GM06990 (cell line): ENCODE measurements around the gene IRF7.

Experiments
- DNase-seq: peaks from one replicate; pipeline ENCODE4 v3.0.0-alpha.2; 2011; ENCODE audit not compliant: insufficient read length; ENCODE audit errors: extremely low read depth
- H3K27me3 ChIP-seq: replicated peaks from 2 replicates; pipeline ENCODE4 v1.6.0; 2011; ENCODE audit warnings: low read length; ENCODE audit not compliant: control insufficient read depth, insufficient read depth
- H3K36me3 ChIP-seq: 2 replicates; pipeline ENCODE4 v1.5.1; 2011; ENCODE audit warnings: low read length; ENCODE audit not compliant: control insufficient read depth, insufficient read depth
- H3K4me3 ChIP-seq: replicated peaks from 2 replicates; pipeline ENCODE4 v1.5.1; 2011; ENCODE audit warnings: low read depth, mild to moderate bottlenecking, control low read depth, low read length
- TF ChIP-seq, protein P1 (sequence below): IDR thresholded peaks from 2 replicates; pipeline ENCODE4 v1.5.1; 2011; ENCODE audit warnings: low read length, control low read depth, mild to moderate bottlenecking, inconsistent platforms; ENCODE audit not compliant: insufficient read depth, poor library complexity, severe bottlenecking

IRF7 gene

DNA sequence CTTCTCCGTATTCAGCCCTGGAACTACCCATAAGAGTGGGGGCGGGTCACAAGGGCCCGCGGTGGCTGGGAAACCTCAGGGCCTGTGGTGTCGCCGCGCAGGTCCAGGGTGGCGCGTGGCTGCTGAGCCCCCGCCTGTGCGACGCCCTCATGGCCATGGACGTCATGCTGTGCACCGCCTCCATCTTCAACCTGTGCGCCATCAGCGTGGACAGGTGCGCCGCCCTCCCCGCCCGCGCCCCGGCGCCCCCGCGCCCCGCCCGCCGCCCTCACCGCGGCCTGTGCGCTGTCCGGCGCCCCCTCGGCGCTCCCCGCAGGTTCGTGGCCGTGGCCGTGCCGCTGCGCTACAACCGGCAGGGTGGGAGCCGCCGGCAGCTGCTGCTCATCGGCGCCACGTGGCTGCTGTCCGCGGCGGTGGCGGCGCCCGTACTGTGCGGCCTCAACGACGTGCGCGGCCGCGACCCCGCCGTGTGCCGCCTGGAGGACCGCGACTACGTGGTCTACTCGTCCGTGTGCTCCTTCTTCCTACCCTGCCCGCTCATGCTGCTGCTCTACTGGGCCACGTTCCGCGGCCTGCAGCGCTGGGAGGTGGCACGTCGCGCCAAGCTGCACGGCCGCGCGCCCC lies 23.7 kb upstream of the IRF7 start:
- no peak for DNase-seq
- TF ChIP-seq, protein P1, sequence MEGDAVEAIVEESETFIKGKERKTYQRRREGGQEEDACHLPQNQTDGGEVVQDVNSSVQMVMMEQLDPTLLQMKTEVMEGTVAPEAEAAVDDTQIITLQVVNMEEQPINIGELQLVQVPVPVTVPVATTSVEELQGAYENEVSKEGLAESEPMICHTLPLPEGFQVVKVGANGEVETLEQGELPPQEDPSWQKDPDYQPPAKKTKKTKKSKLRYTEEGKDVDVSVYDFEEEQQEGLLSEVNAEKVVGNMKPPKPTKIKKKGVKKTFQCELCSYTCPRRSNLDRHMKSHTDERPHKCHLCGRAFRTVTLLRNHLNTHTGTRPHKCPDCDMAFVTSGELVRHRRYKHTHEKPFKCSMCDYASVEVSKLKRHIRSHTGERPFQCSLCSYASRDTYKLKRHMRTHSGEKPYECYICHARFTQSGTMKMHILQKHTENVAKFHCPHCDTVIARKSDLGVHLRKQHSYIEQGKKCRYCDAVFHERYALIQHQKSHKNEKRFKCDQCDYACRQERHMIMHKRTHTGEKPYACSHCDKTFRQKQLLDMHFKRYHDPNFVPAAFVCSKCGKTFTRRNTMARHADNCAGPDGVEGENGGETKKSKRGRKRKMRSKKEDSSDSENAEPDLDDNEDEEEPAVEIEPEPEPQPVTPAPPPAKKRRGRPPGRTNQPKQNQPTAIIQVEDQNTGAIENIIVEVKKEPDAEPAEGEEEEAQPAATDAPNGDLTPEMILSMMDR: no peak
- H3K36me3 ChIP-seq: peaks cover 2% of the 10 kb centered on the region
- H3K4me3 ChIP-seq: no peak overlapping the region
- no peaks in the 10 kb centered on the region; the same call in none of the 2 replicates for H3K27me3 ChIP-seq

DNA sequence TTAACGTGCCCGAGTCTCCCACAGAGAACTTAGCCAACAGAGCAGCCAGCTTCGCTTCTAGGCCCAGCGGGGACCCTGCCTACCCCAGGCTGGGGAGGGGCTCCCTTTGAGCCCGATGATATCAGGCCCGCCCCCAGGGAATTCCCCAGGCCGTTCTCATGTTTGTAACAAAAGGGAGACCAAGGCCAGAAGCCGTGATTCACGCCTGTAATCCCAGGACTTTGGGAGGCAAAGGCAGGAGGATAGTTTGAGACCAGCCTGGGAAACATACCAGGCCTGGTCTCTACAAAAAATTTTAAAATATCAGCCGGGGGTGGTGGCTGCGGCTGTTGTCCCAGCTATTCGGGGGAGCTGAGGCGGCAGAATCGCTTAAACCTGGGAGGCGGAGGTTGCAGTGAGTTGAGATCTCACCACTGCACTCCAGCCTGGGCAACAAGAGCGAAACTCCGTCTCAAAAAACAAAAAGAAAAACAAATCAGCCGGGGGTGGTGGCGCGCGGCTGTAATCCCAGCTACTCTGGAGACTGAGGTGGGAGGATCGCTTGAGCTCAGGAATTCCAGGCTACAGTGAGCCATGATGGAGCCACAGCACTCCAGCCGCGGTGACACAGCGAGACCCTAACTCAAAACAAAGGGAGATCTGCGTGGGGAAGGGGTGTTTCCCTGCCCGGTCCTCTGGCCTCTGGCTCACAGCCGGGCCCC lies 23.0 kb upstream of the IRF7 start:
- Histone ChIP-seq H3K27me3 (no peaks in the 10 kb centered on the region; the same call in none of the 2 replicates), H3K36me3 (peaks cover under 1% of the 10 kb centered on the region; the same call in 1 of the 2 replicates), H3K4me3 (no peak overlapping the region)
- TF ChIP-seq, protein P1: no peak
- DNase-seq: no peak

DNA sequence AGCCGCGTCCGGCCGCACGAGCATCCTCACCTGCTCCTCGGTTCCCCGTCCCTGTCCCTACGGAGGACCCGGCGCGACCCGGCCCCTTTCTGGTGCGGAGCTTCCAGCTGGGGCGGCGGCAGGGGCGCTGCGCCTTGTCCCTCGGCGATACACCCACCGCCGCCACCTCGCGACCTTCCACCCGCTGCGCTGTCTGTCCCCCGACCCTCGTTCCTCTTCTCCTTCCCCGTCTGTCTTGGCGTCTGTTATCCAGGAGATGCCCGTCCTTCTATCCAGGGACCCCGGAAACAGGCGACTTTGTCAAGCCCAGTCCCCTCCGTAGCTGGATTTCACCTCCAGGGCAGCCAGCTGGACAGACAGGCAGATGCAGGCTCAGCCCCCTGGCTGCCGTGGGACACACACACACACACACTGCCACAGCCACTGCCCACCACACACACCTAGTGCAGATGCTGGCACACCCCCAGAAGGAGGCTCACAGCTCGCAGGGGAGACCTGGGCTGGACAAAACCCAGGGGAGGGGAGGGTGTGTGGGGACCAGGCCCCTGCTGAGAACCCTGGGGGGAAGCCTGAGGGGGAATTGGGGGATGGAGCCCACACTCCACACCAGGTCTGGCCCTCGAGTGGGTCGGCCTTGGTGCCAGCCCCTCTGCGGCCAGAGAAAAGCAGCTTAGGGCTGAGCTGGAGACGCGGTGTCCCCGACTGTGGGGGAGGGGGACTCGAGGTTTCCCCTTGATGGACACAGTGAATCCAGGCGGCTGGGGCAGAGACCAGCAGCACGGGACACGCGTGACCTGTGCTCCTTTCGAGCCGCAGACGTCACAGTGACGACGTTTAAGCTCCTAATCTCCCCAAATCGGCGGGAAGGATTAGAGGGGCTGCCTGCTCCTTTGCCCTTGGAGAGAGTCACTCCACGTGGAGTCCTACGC lies 22.1 kb upstream of the IRF7 start:
- Histone ChIP-seq H3K27me3 (no peaks in the 10 kb centered on the region; the same call in none of the 2 replicates), H3K36me3 (no peaks in the 10 kb centered on the region), H3K4me3 (no peak overlapping the region)
- DNase-seq: no peak
- TF ChIP-seq, protein P1: no peak

DNA sequence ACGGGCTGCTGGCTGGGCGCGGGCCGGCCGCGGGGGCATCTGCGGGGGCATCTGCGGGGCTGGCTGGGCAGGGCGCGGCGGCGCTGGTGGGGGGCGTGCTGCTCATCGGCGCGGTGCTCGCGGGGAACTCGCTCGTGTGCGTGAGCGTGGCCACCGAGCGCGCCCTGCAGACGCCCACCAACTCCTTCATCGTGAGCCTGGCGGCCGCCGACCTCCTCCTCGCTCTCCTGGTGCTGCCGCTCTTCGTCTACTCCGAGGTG lies 21.5 kb upstream of the IRF7 start:
- TF ChIP-seq, protein P1: no peak
- DNase-seq: no peak
- Histone ChIP-seq H3K36me3 (no peaks in the 10 kb centered on the region), H3K27me3 (no peaks in the 10 kb centered on the region; the same call in none of the 2 replicates), H3K4me3 (no peak overlapping the region)

DNA sequence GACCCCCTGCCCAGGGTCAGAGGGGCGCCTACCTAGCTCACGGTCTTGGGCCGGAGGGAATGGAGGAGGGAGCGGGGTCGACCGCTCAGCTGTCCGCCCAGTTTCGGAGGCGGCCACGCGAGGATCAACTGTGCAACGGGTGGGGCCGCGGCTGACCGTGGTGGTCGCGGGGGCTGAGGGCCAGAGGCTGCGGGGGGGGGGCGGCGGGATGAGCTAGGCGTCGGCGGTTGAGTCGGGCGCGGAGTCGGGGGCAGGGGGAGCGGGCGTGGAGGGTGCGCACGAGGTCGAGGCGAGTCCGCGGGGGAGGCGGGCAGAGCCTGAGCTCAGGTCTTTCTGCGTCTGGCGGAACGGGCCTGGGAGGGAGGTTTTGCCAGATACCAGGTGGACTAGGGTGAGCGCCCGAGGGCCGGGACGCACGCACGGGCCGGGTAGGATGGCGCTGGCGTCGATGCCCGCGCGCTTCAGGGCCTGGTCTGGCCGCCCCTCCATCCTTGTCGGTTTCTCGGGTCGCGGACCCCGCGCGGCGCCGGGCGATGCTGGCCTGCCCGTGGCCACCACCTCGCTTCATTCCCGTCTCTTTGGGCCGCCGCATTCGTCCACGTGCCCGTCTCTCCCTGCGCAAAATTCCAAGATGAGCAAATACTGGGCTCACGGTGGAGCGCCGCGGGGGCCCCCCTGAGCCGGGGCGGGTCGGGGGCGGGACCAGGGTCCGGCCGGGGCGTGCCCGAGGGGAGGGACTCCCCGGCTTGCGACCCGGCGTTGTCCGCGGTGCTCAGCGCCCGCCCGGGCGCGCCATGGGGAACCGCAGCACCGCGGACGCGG lies 21.0 kb upstream of the IRF7 start, which contains the start of gene DRD4:
DRD4 (plus strand) TSS at position 759 of the 822 bp plus-strand sequence; CDS start at position 795, 36 bp downstream.
- Histone ChIP-seq H3K27me3 (no peaks in the 10 kb centered on the region; the same call in none of the 2 replicates), H3K36me3 (no peaks in the 10 kb centered on the region), H3K4me3 (no peak within 1 kb of the TSS)
- TF ChIP-seq, protein P1: no peak
- DNase-seq: no peak
